Stomach (tissue), 9 donors: ENCODE results near the gene DRD4. TPM values are rescaled to one million over a fixed set of nuclear protein-coding genes. Genes with fewer than 3 reads are reported as not detected.
"Not testable (repeated sequence)": the region's sequence is repeated elsewhere in the genome, so short reads cannot be mapped to it uniquely, and the experiment has no call there.

Experiments used
- DNase-seq, 2 donors: peaks; one replicate each; pipeline versions ENCODE4 v3.0.0 to v3.0.0-alpha.2; 2013 to 2019
- H3K27ac ChIP-seq, 5 donors: fragments of 200-600 bp in 4 of 5; sonication (generic) in 4 of 5; one replicate each; pipeline ENCODE4 v1.5.1; 2013 to 2019; ENCODE audit warnings: mild to moderate bottlenecking in 1 of 5, moderate library complexity in 1 of 5
- H3K27me3 ChIP-seq, 3 donors: fragments of 200-600 bp; sonication (generic); one replicate each; pipeline ENCODE4 v1.5.1; 2017 to 2019; ENCODE audit warnings: mixed run types in 1 of 3
- H3K36me3 ChIP-seq, 4 donors: fragments of 200-600 bp; sonication (generic); 1 replicate in 3 of 4; 2 replicates in 1 of 4; pipeline ENCODE4 v1.5.1; 2016 to 2019
- H3K4me1 ChIP-seq, 4 donors: fragments of 200-600 bp; sonication (generic); one replicate each; pipeline ENCODE4 v1.5.1; 2016 to 2019
- H3K4me3 ChIP-seq, 4 donors: fragments of 200-600 bp; sonication (generic) in 3 of 4; one replicate each; pipeline ENCODE4 v1.5.1; 2016 to 2019; ENCODE audit warnings: mild to moderate bottlenecking in 1 of 4
- H3K9me3 ChIP-seq, 4 donors: fragments of 200-600 bp; sonication (generic); one replicate each; pipeline ENCODE4 v1.5.1; 2016 to 2019
- CTCF ChIP-seq, 7 experiments: fragments of 450-650 bp in 4 of 7; fragments of 200-600 bp in 3 of 7; sonication (generic) in 3 of 7; IDR thresholded peaks; one replicate each; pipeline ENCODE4 v1.5.1; 2016 to 2019; ENCODE audit warnings: antibody characterized with exemption in 7 of 7, control low read depth in 2 of 7, mild to moderate bottlenecking in 1 of 7
- EP300 ChIP-seq: sonication (generic); formaldehyde crosslinking; IDR thresholded peaks from one replicate; pipeline ENCODE4 v1.6.1; 2017; ENCODE audit warnings: antibody characterized with exemption
- POLR2A ChIP-seq, 4 donors: fragments of 450-650 bp; IDR thresholded peaks; one replicate each; pipeline ENCODE4 v1.6.1; 2016; ENCODE audit warnings: antibody characterized with exemption in 4 of 4, control low read depth in 2 of 4, mild to moderate bottlenecking in 1 of 4, moderate library complexity in 1 of 4
- POLR2AphosphoS5 ChIP-seq, 3 donors: sonication (generic); formaldehyde crosslinking; IDR thresholded peaks; one replicate each; pipeline ENCODE4 v1.6.1; 2016; ENCODE audit warnings: antibody characterized with exemption in 3 of 3
- WGBS, 5 donors: extraction: QIAGEN DNeasy Blood & Tissue Kit in 3 of 5; methylation state at CpG; one replicate each; pipeline versions ENCODE4 v1.1.5 to v1.1.7; 2013 to 2018; 5-methylcytosine and 5-hydroxymethylcytosine counted together
- intact Hi-C: fragments of 100-400 bp; cut with DNase I; formaldehyde crosslinking; loops from one replicate; pipeline ENCODE4 v1.15.1; 2023; ENCODE audit warnings: low total_unique reads
- polyA plus RNA-seq, 3 donors: library from polyadenylated mRNA; stranded (reverse); fragments of 200-250 nt; gene quantifications; one replicate each; pipeline ENCODE4 v1.2.3, GENCODE V29; 2013
- total RNA-seq, 5 donors: library from RNA; depleted of rRNA; stranded (reverse); fragments of >200 nt; gene quantifications; one replicate each; pipeline versions ENCODE4 v1.1.0 to v1.2.3, GENCODE V29; 2014 to 2016
- donor health status: healthy with polysubstance abuse.
- donor health status: Bipolar disorder and iron deficiency.
- donor health status: healthy.

The DRD4 gene
- total and polyA plus RNA-seq, 8 donors, result 0.19 to 1.7 (median 0.50) TPM; not detected in 5

- Histone ChIP-seq H3K4me3 (no peak overlapping the region), H3K27me3 (no peaks in the 10 kb centered on the region), H3K36me3 (peaks cover 44 to 73% (median 65%) of the 10 kb centered on the region in 4 donors), H3K4me1 (peaks cover 15 to 43% (median 32%) of the 10 kb centered on the region in 4 donors), H3K27ac (peak overlapping the region; percentile 9 to 57 (median 38)), H3K9me3 (no peaks in the 10 kb centered on the region)
- TF ChIP-seq POLR2AphosphoS5 (IDR thresholded peaks at IDR 0.05), result no peak
- no peak for TF ChIP-seq CTCF (IDR thresholded peaks at IDR 0.05)
- TF ChIP-seq POLR2A (IDR thresholded peaks at IDR 0.05), result no peak
- TF ChIP-seq EP300, result no peak
- DNase-seq, result no peak
- WGBS, 5 donors, result 77 to 86% (median 81%) methylated on average over 9 of the region's 9 CpGs
- intact Hi-C loops, result no loop called here
These were observed 51.6 kb downstream of the DRD4 start for GRCh38 chr11:688681-689080.

GRCh38 chr11:689625-690024, 52.6 kb downstream of the DRD4 start:
- WGBS, 5 donors, result 35 to 70% (median 60%) methylated on average over 7 of the region's 7 CpGs
- intact Hi-C loops, result no loop called here
- H3K27ac ChIP-seq, result peak overlapping the region; percentile 20 to 64 (median 57)
- H3K9me3 ChIP-seq, result no peaks in the 10 kb centered on the region
- H3K4me1 ChIP-seq, result peaks cover 24 to 52% (median 41%) of the 10 kb centered on the region in 4 donors
- no peak overlapping the region for H3K4me3 ChIP-seq
- TF ChIP-seq POLR2A (IDR thresholded peaks at IDR 0.05) (no peak), CTCF (IDR thresholded peaks at IDR 0.05) (no peak), POLR2AphosphoS5 (IDR thresholded peaks at IDR 0.05) (no peak), EP300 (no peak)
- H3K27me3 ChIP-seq, result no peaks in the 10 kb centered on the region
- H3K36me3 ChIP-seq, result peaks cover 38 to 64% (median 55%) of the 10 kb centered on the region in 4 donors
- no peak for DNase-seq

GRCh38 chr11:690244-690643, 53.2 kb downstream of the DRD4 start:
- WGBS, 5 donors, result 94 to 96% (median 95%) methylated on average over 3 of the region's 3 CpGs

More at GRCh38 chr11:690244-690643, 53.2 kb downstream of the DRD4 start:
- H3K4me3 ChIP-seq, H3K9me3 ChIP-seq, DNase-seq, H3K27me3 ChIP-seq, intact Hi-C loops: not testable (repeated sequence)
- Histone ChIP-seq H3K36me3 (peaks cover 31 to 58% (median 49%) of the 10 kb centered on the region in 4 donors), H3K27ac (peak overlapping the region in 2 of 5 donors; percentile 43 to 54), H3K4me1 (peaks cover 25 to 53% (median 41%) of the 10 kb centered on the region in 4 donors)

Other genes with a start within 250 kb of the DRD4 start
- 100 to 1,000 TPM in 3 of 5 donors, 10 to 100 TPM in 2; 26.3 to 356 (median 141) TPM for gene PKP3, start 243.1 kb upstream of the DRD4 start, total RNA-seq
- gene PKP3, start 243.1 kb upstream of the DRD4 start, polyA plus RNA-seq, result 10 to 100 TPM; 31.1 to 94.5 (median 41.7) TPM
- 100 to 1,000 TPM in 3 of 5 donors, 10 to 100 TPM in 2; 11.4 to 325 (median 110) TPM for gene SIGIRR, start 222.3 kb upstream of the DRD4 start, total RNA-seq
- 100 to 1,000 TPM; 110 to 227 (median 164) TPM for gene SIGIRR, start 222.3 kb upstream of the DRD4 start, polyA plus RNA-seq
- gene ANO9, start 195.3 kb upstream of the DRD4 start, total RNA-seq, result 100 to 1,000 TPM in 1 of 5 donors, 10 to 100 TPM in 3, 1 to 10 TPM in 1; 5.7 to 208 (median 40.2) TPM
- gene ANO9, start 195.3 kb upstream of the DRD4 start, polyA plus RNA-seq, result 10 to 100 TPM in 2 of 3 donors, 1 to 10 TPM in 1; 9.8 to 37.6 (median 12.8) TPM
- 100 to 1,000 TPM in 2 of 5 donors, 10 to 100 TPM in 3; 16.5 to 264 (median 59.0) TPM for gene PTDSS2, start 187.0 kb upstream of the DRD4 start, total RNA-seq
- 10 to 100 TPM; 11.6 to 24.3 (median 22.3) TPM for gene PTDSS2, start 187.0 kb upstream of the DRD4 start, polyA plus RNA-seq
- gene RNH1, start 130.0 kb upstream of the DRD4 start, total RNA-seq, result 100 to 1,000 TPM in 4 of 5 donors, 10 to 100 TPM in 1; 61.3 to 260 (median 137) TPM
- gene RNH1, start 130.0 kb upstream of the DRD4 start, polyA plus RNA-seq, result 100 to 1,000 TPM in 2 of 3 donors, 10 to 100 TPM in 1; 95.3 to 149 (median 106) TPM
- gene HRAS, start 101.7 kb upstream of the DRD4 start, total RNA-seq, result 10 to 100 TPM; 14.2 to 87.5 (median 21.6) TPM
- 100 to 1,000 TPM; 108 to 181 (median 131) TPM for gene HRAS, start 101.7 kb upstream of the DRD4 start, polyA plus RNA-seq
- gene LRRC56, start 99.7 kb upstream of the DRD4 start, total RNA-seq, result 1 to 10 TPM in 3 of 5 donors, under 1 TPM in 1, not detected in 1; 0.18 to 8.1 (median 3.3) TPM
- 1 to 10 TPM; 2.1 to 2.9 (median 2.9) TPM for gene LRRC56, start 99.7 kb upstream of the DRD4 start, polyA plus RNA-seq
- 10 to 100 TPM in 3 of 5 donors, 1 to 10 TPM in 1, under 1 TPM in 1; 0.55 to 92.7 (median 12.8) TPM for gene LMNTD2, start 76.5 kb upstream of the DRD4 start, total RNA-seq
- gene LMNTD2, start 76.5 kb upstream of the DRD4 start, polyA plus RNA-seq, result 1 to 10 TPM; 6.3 to 9.2 (median 7.2) TPM
- gene RASSF7, start 76.3 kb upstream of the DRD4 start, total RNA-seq, result 100 to 1,000 TPM in 2 of 5 donors, 10 to 100 TPM in 3; 16.7 to 330 (median 86.6) TPM
- gene RASSF7, start 76.3 kb upstream of the DRD4 start, polyA plus RNA-seq, result 100 to 1,000 TPM in 2 of 3 donors, 10 to 100 TPM in 1; 73.0 to 121 (median 103) TPM
- 10 to 100 TPM; 17.5 to 60.8 (median 29.9) TPM for gene PHRF1, start 60.8 kb upstream of the DRD4 start, total RNA-seq
- gene PHRF1, start 60.8 kb upstream of the DRD4 start, polyA plus RNA-seq, result 10 to 100 TPM in 1 of 3 donors, 1 to 10 TPM in 2; 7.9 to 14.8 (median 9.4) TPM
- gene IRF7, start 21.3 kb upstream of the DRD4 start, total RNA-seq, result 10 to 100 TPM in 4 of 5 donors, 1 to 10 TPM in 1; 5.7 to 49.1 (median 22.5) TPM
- gene IRF7, start 21.3 kb upstream of the DRD4 start, polyA plus RNA-seq, result 10 to 100 TPM; 33.0 to 43.8 (median 40.8) TPM
- gene CDHR5, start 12.3 kb upstream of the DRD4 start, total RNA-seq, result 10 to 100 TPM in 1 of 5 donors, 1 to 10 TPM in 4; 2.7 to 92.1 (median 5.5) TPM
- 1 to 10 TPM in 1 of 3 donors, under 1 TPM in 2; 0.38 to 2.2 (median 0.92) TPM for gene CDHR5, start 12.3 kb upstream of the DRD4 start, polyA plus RNA-seq
- gene SCT, start 10.1 kb upstream of the DRD4 start, total RNA-seq, result 1 to 10 TPM in 1 of 5 donors, not detected in 4; 3.1 TPM
- under 1 TPM in 1 of 3 donors, not detected in 2; 0.95 TPM for gene SCT, start 10.1 kb upstream of the DRD4 start, polyA plus RNA-seq
- 100 to 1,000 TPM in 1 of 5 donors, 10 to 100 TPM in 4; 12.3 to 111 (median 29.4) TPM for gene DEAF1, start 58.0 kb downstream of the DRD4 start, total RNA-seq
- gene DEAF1, start 58.0 kb downstream of the DRD4 start, polyA plus RNA-seq, result 10 to 100 TPM; 41.4 to 51.8 (median 45.1) TPM
- gene TMEM80, start 58.5 kb downstream of the DRD4 start, total RNA-seq, result 10 to 100 TPM in 4 of 5 donors, 1 to 10 TPM in 1; 4.9 to 46.5 (median 21.5) TPM
- 10 to 100 TPM in 2 of 3 donors, 1 to 10 TPM in 1; 9.0 to 30.8 (median 18.1) TPM for gene TMEM80, start 58.5 kb downstream of the DRD4 start, polyA plus RNA-seq
- gene EPS8L2, start 69.0 kb downstream of the DRD4 start, total RNA-seq, result 100 to 1,000 TPM in 4 of 5 donors, 10 to 100 TPM in 1; 45.0 to 617 (median 306) TPM
- 100 to 1,000 TPM in 1 of 3 donors, 10 to 100 TPM in 2; 91.5 to 190 (median 96.2) TPM for gene EPS8L2, start 69.0 kb downstream of the DRD4 start, polyA plus RNA-seq
- gene TALDO1, start 110.2 kb downstream of the DRD4 start, total RNA-seq, result 100 to 1,000 TPM in 4 of 5 donors, 10 to 100 TPM in 1; 85.9 to 258 (median 175) TPM
- gene TALDO1, start 110.2 kb downstream of the DRD4 start, polyA plus RNA-seq, result 100 to 1,000 TPM; 139 to 214 (median 208) TPM
- gene GATD1, start 140.2 kb downstream of the DRD4 start, total RNA-seq, result 10 to 100 TPM in 4 of 5 donors, 1 to 10 TPM in 1; 9.9 to 68.1 (median 13.4) TPM
- gene GATD1, start 140.2 kb downstream of the DRD4 start, polyA plus RNA-seq, result 10 to 100 TPM; 21.0 to 63.2 (median 24.7) TPM
- gene CEND1, start 152.8 kb downstream of the DRD4 start, total RNA-seq, result not detected
- gene CEND1, start 152.8 kb downstream of the DRD4 start, polyA plus RNA-seq, result under 1 TPM in 1 of 3 donors, not detected in 2; 0.23 TPM
- gene SLC25A22, start 161.0 kb downstream of the DRD4 start, total RNA-seq, result 1 to 10 TPM in 4 of 5 donors, not detected in 1; 5.5 to 9.8 (median 7.4) TPM
- 10 to 100 TPM; 10.1 to 11.9 (median 11.8) TPM for gene SLC25A22, start 161.0 kb downstream of the DRD4 start, polyA plus RNA-seq
- 100 to 1,000 TPM in 1 of 5 donors, 10 to 100 TPM in 3, 1 to 10 TPM in 1; 5.9 to 503 (median 57.1) TPM for gene PIDD1, start 168.0 kb downstream of the DRD4 start, total RNA-seq
- gene PIDD1, start 168.0 kb downstream of the DRD4 start, polyA plus RNA-seq, result 10 to 100 TPM; 20.5 to 25.6 (median 25.5) TPM
- 1,000 to 10,000 TPM in 1 of 5 donors, 100 to 1,000 TPM in 4; 360 to 5,956 (median 454) TPM for gene RPLP2, start 172.7 kb downstream of the DRD4 start, total RNA-seq
- 1,000 to 10,000 TPM; 1,397 to 2,170 (median 1,669) TPM for gene RPLP2, start 172.7 kb downstream of the DRD4 start, polyA plus RNA-seq
- gene PNPLA2, start 181.6 kb downstream of the DRD4 start, total RNA-seq, result 100 to 1,000 TPM in 3 of 5 donors, 10 to 100 TPM in 2; 33.4 to 385 (median 139) TPM
- 10 to 100 TPM; 41.7 to 85.1 (median 77.8) TPM for gene PNPLA2, start 181.6 kb downstream of the DRD4 start, polyA plus RNA-seq
- 100 to 1,000 TPM in 4 of 5 donors, 10 to 100 TPM in 1; 12.7 to 556 (median 165) TPM for gene CRACR2B, start 190.7 kb downstream of the DRD4 start, total RNA-seq
- 100 to 1,000 TPM; 105 to 133 (median 119) TPM for gene CRACR2B, start 190.7 kb downstream of the DRD4 start, polyA plus RNA-seq
- 100 to 1,000 TPM; 103 to 293 (median 157) TPM for gene CD151, start 195.7 kb downstream of the DRD4 start, total RNA-seq
- 100 to 1,000 TPM in 2 of 3 donors, 10 to 100 TPM in 1; 66.7 to 262 (median 206) TPM for gene CD151, start 195.7 kb downstream of the DRD4 start, polyA plus RNA-seq
- gene POLR2L, start 205.3 kb downstream of the DRD4 start, total RNA-seq, result 100 to 1,000 TPM in 1 of 5 donors, 10 to 100 TPM in 4; 13.8 to 407 (median 63.4) TPM
- gene POLR2L, start 205.3 kb downstream of the DRD4 start, polyA plus RNA-seq, result 100 to 1,000 TPM; 130 to 160 (median 152) TPM
- gene TSPAN4, start 205.6 kb downstream of the DRD4 start, total RNA-seq, result 100 to 1,000 TPM in 1 of 5 donors, 10 to 100 TPM in 4; 20.5 to 116 (median 29.7) TPM
- gene TSPAN4, start 205.6 kb downstream of the DRD4 start, polyA plus RNA-seq, result 10 to 100 TPM; 10.5 to 29.8 (median 26.4) TPM